ENCODE results near the gene GPR27.

The GPR27 gene

GRCh38 chr3:71733319-71733718 lies 20.3 kb upstream of the GPR27 start:
- no peak for DNase-seq

- DNase-seq = no peak
Observed at GRCh38 chr3:71734881-71735280, 18.8 kb upstream of the GPR27 start.

GRCh38 chr3:71742621-71743020 lies 11.0 kb upstream of the GPR27 start:
- no peak for DNase-seq

DNA sequence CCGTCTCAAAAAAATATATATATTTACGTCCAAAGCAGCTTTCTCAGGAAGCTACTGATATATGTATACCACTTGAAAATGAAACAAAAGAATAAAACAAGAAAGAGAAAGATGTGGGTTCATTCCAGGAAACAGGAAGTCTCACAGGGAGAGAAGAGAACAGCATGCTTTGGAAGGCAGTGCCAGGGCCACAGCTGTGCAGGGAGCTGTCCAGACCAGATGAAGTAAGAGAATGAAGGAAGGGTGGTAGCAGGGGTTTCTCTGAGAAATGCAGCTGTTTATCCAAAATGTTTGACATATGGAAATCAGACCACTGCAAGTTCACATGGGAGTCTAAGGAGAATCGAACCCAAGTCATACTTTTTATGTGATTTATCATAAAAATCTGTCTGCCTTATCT lies 8.9 kb upstream of the GPR27 start:
- DNase-seq = no peak

DNA sequence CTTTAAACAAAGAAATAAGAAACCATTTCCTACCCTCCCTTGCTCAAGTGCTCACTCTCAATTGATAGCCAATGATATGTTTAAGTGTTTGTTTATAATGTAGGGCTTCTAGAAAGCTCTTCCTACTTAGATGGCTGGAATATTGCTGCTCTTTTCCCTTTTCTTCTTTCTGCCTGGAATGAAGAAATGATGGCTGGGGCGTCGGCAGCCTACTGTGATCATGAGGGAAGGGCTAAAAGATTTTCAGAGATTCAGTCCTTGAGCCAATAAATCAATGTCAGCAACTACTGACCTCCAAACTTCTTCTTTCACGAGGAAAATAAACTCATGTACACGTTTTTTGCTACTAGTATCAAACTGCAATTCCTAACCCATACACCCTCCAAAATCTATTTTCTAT lies 2.1 kb upstream of the GPR27 start:
- DNase-seq = no peak

DNA sequence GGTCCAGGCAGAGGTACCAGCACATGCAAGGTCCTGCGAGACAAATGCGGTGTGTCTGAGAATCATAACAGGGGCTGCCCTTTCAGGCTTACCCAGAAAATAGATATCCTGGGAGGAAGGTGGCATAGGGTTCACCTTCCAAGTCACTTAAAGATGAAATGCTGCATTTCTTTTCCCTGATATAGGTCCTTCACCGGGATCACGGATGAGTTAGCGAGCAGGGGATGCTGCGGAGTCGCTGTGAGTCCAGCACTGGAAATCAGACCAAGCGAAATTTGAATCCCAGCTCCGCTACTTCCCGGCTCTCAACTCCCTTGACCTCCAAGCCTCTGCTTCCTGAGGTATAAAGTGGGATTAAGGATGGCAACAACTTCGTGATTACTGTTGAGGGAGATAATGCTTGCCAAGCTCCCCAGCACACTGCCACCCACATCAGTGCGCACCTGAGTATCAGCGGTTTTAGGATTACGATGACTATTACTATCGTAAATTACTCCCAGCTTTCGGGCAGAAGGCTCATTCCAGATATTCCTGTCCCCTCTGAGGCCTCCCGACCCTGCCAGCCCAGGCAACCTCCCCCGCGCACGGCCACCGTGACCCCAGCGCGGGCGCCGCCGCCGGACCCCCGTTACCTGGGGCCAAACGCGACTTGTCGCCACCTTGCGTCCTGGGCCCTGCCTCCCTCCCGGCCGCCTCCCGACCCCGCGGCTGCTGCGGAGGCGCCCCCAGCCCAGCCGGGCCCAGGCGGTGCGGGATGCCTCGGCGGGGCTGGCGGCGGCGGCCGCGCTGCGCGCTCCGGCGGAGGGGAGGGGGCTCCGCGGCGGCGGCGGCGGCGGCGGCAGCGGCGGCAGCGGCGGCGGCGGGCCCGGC lies 589 bp upstream of the GPR27 start:
- no peak for DNase-seq

GRCh38 chr3:71754610-71755253 lies 1.1 kb downstream of the GPR27 start:
- DNase-seq = no peak

DNA sequence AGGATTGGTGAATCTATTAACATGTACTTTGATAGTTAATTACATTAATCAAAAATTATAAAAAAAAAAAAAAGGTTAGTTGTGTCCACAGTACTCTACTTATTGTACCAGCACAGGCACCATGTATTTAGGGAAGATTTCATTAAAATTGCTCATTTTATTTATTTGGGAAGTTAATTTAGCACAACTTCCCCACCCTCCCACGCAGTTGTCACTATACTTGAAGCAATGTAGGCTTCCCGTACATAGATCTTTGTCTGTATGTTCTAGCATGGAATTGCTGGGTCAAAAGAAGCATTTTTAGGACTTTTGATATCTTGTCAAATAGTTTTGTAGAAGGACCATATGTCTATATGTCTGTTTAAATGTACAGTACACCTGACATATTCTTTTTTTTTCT lies 4.4 kb downstream of the GPR27 start:
- DNase-seq = no peak

DNA sequence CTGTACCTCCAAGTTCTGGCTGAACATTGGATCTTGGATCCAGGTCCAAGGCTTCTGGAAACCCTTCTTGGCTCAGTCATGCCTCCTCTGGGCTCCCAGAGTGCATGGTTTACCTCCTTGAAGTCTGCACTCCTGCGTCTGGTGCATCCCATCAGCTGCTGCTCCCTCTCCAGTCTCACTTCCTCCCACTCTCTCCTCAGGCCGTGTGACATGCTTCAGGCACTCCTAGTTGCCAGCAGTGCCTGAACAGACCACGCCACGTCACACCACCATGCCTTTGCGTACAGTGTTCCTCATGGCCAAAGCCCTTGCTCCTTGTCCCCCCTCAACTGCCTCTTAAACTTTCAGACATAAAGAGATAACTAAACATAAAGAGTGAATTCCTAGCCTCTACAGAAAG lies 5.7 kb downstream of the GPR27 start:
- DNase-seq = no peak

DNA sequence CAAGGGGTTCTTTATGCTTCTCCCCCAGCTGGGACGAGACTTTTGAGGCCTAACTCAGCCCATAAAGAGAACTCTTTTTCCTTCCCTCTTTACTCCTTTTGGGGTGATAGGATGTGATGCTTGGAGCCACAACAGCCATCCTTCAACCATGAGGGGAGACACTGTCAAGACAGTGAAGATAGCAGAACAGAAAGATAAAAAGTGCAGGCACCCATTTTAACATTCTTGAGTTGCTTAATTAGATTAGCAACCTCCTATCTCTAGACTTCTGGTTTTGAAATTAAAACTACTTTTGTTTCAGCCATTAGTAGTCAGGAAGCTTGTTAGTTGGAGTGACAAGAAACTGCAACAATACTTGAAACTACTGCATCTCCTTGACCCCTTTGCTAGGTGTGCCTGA lies 6.5 kb downstream of the GPR27 start:
- DNase-seq = no peak

GRCh38 chr3:71763426-71763825 lies 9.8 kb downstream of the GPR27 start:
- no peak for DNase-seq

- DNase-seq = no peak
Observed at GRCh38 chr3:71771126-71771525, 17.5 kb downstream of the GPR27 start.

GRCh38 chr3:71771884-71772283 lies 18.2 kb downstream of the GPR27 start:
- no peak for DNase-seq

DNA sequence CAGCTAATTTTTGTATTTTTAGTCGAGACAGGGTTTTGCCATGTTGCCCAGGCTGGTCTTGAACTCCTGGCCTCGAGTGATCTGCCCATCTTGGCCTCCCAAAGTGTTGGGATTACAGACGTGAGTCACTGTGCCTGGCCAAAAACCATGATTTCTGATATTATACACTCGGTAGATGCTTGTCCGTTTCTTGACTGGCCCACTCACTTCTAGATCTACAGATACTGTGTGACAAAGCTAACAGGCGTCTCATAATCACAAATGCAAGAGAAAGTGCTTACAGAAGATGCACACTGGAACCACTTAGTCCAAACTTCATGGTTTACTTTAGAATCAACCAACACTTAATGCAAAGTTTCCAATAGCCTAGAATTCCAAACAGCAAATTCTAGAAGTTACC lies 22.9 kb downstream of the GPR27 start:
- DNase-seq = no peak

DNA sequence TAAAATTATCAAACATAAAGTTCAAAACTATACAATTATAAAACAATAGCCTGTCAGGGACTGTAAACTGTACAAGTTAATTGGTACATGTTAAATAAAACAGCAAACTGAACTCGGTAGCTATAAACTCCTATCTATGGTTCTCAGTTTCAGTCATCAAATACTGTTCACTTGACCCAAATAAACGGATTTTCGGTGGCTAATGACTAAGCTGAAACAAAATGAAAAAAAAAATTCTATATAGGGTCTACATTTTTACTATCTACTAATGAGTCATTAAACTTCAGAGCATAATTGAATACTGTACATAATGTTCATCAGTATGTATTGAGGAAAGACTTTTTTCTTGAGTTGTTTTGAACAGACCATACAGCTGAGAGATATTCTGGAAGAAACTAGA lies 24.7 kb downstream of the GPR27 start:
- DNase-seq = no peak

- no peak for DNase-seq
Observed at GRCh38 chr3:71779674-71780377, 26.2 kb downstream of the GPR27 start.

DNA sequence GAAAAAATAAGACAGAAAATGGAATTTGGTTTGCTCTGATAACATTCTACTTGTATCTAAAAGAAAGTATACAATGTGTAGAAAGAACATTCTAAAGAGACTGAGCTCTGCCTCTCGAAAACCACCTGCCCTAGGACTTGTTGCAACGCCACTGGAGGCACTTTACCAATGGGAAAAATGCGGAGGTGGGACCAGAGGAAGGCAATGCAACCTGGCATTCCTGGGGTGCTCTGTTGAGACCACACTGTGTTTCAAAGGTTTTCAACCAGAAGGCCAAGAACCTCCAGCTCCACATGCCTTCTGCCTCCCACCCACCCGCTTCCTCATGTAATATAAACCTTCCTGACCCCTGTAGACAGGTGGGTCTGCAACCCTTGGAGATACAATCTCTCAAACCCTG lies 26.8 kb downstream of the GPR27 start:
- DNase-seq = no peak

GRCh38 chr3:71783152-71783551 lies 29.5 kb downstream of the GPR27 start:
- DNase-seq = no peak

- no peak for DNase-seq
Observed at GRCh38 chr3:71784201-71784913, 30.7 kb downstream of the GPR27 start.

DNA sequence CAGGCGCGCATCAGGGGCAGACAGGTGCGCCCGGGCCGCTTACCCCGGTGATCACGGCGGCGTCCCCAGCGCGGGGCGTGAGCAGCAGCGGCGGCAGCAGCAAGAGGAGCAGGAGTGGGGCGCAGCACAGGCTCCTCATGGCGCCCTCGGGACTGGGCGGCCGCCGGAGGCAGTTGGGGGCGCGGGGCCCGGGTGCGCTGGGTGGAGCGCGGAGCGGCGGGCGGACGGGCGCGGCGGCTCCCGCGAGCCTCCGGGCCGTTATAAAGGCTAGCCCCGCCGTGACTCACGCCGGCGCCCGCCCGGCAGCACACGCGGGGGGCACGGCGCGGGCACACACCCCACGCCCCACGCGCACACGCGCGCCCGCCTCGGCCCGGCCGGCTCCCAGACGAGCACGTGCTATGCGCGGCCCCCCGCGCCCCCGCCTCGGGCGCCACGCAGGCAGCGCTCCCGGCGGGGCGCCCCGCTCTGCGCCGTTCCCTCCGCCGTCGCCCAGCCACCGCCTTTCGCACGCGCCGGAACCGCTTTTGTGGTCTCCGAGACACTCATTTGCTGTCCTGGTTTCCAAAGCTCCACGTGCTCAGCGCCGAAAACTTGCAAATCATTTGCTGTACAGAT lies 31.4 kb downstream of the GPR27 start, which contains the start of gene PROK2:
Gene PROK2 (minus strand): TSS at position 235 of the 618 bp plus-strand sequence. CDS start 96 bp downstream, at position 139.
- DNase-seq = no peak

GRCh38 chr3:71785532-71786216 lies 32.0 kb downstream of the GPR27 start:
- no peak for DNase-seq

- DNase-seq = no peak
Observed at GRCh38 chr3:71786217-71786549, 32.5 kb downstream of the GPR27 start.
